Liver (tissue), 9 donors: ENCODE measurements around the gene TSPYL6. TPM values are rescaled to one million over a fixed set of nuclear protein-coding genes. Genes with fewer than 3 reads are reported as not detected.

ENCODE experiments used
- DNase-seq: peaks from one replicate; pipeline ENCODE4 v3.0.0-alpha.2; 2017; ENCODE audit warnings: low spot score
- H3K27ac ChIP-seq, 2 donors: one replicate each; pipeline ENCODE4 v1.7.0; 2013; ENCODE audit warnings: inconsistent platforms in 2 of 2, low read length in 2 of 2, control low read depth in 1 of 2, low read depth in 1 of 2, mild to moderate bottlenecking in 1 of 2
- H3K27me3 ChIP-seq, 4 donors: one replicate each; pipeline versions ENCODE4 v1.6.1 to v1.7.0; 2013; ENCODE audit warnings: low read length in 3 of 4, inconsistent platforms in 1 of 4, mild to moderate bottlenecking in 1 of 4, moderate library complexity in 1 of 4; ENCODE audit not compliant: control insufficient read depth in 4 of 4, insufficient read depth in 4 of 4
- H3K36me3 ChIP-seq, 4 donors: one replicate each; pipeline versions ENCODE4 v1.6.1 to v1.7.0; 2013; ENCODE audit warnings: low read length in 3 of 4, mild to moderate bottlenecking in 3 of 4, low read depth in 1 of 4, moderate library complexity in 1 of 4; ENCODE audit not compliant: control insufficient read depth in 4 of 4, insufficient read depth in 3 of 4
- H3K4me1 ChIP-seq, 4 donors: one replicate each; pipeline versions ENCODE4 v1.6.1 to v1.7.0; 2013; ENCODE audit warnings: low read length in 3 of 4, mild to moderate bottlenecking in 3 of 4, moderate library complexity in 1 of 4; ENCODE audit not compliant: control insufficient read depth in 4 of 4, insufficient read depth in 4 of 4
- H3K4me3 ChIP-seq, 3 donors: one replicate each; pipeline versions ENCODE4 v1.6.1 to v1.7.0; 2013; ENCODE audit warnings: low read length in 3 of 3, control low read depth in 1 of 3, low read depth in 1 of 3, mild to moderate bottlenecking in 1 of 3
- H3K9ac ChIP-seq, 2 donors: one replicate each; pipeline ENCODE4 v1.7.0; 2013; ENCODE audit warnings: low read length in 2 of 2, mild to moderate bottlenecking in 2 of 2, moderate library complexity in 2 of 2, control low read depth in 1 of 2, low read depth in 1 of 2
- H3K9me3 ChIP-seq, 4 donors: one replicate each; pipeline versions ENCODE4 v1.6.1 to v1.7.0; 2013; ENCODE audit warnings: low read length in 3 of 4; ENCODE audit not compliant: control insufficient read depth in 4 of 4
- CTCF ChIP-seq: fragments of 150-350 bp; IDR thresholded peaks from 2 replicates; pipeline ENCODE4 v1.5.1; 2017; ENCODE audit warnings: improper control_type of control experiment, low read depth, low read length; ENCODE audit not compliant: missing input control
- EGR1 ChIP-seq, 2 donors: IDR thresholded peaks; 2 replicates each; pipeline ENCODE4 v1.6.1; 2016 to 2018; ENCODE audit warnings: antibody characterized with exemption in 2 of 2, low read depth in 2 of 2
- FOXA1 ChIP-seq: IDR thresholded peaks from 2 replicates; pipeline ENCODE4 v1.6.1; 2016; ENCODE audit warnings: antibody characterized with exemption
- FOXA2 ChIP-seq: IDR thresholded peaks from 2 replicates; pipeline ENCODE4 v1.6.1; 2016; ENCODE audit warnings: antibody characterized with exemption
- GABPA ChIP-seq, 2 donors: IDR thresholded peaks in 1 of 2; conservative IDR thresholded peaks in 1 of 2; 2 replicates each; pipeline ENCODE4 v1.6.1; 2016; ENCODE audit warnings: antibody characterized with exemption in 2 of 2, mild to moderate bottlenecking in 1 of 2, moderate library complexity in 1 of 2
- HNF4A ChIP-seq, 2 donors: conservative IDR thresholded peaks; 2 replicates each; pipeline ENCODE4 v1.6.1; 2016; ENCODE audit warnings: antibody characterized with exemption in 2 of 2, mild to moderate bottlenecking in 2 of 2
- HNF4G ChIP-seq: IDR thresholded peaks from 2 replicates; pipeline ENCODE4 v1.6.1; 2016; ENCODE audit warnings: antibody characterized with exemption
- JUND ChIP-seq, 2 donors: IDR thresholded peaks; 2 replicates each; pipeline ENCODE4 v1.6.1; 2016; ENCODE audit warnings: antibody characterized with exemption in 2 of 2
- MAX ChIP-seq: IDR thresholded peaks from 2 replicates; pipeline ENCODE4 v1.6.1; 2016; ENCODE audit warnings: antibody characterized with exemption
- NR2F2 ChIP-seq: IDR thresholded peaks from 2 replicates; pipeline ENCODE4 v1.6.1; 2016; ENCODE audit warnings: antibody characterized with exemption
- RAD21 ChIP-seq, 2 donors: IDR thresholded peaks; 2 replicates each; pipeline ENCODE4 v1.6.1; 2016; ENCODE audit warnings: antibody characterized with exemption in 2 of 2, mild to moderate bottlenecking in 2 of 2
- REST ChIP-seq: IDR thresholded peaks from 2 replicates; pipeline ENCODE4 v1.6.1; 2016; ENCODE audit warnings: antibody characterized with exemption, mild to moderate bottlenecking
- RXRA ChIP-seq, 2 donors: IDR thresholded peaks; 2 replicates each; pipeline ENCODE4 v1.6.1; 2017 to 2018; ENCODE audit warnings: antibody characterized with exemption in 2 of 2, mild to moderate bottlenecking in 1 of 2
- SP1 ChIP-seq: IDR thresholded peaks from 2 replicates; pipeline ENCODE4 v1.6.1; 2018; ENCODE audit warnings: antibody characterized with exemption, mild to moderate bottlenecking
- YY1 ChIP-seq: IDR thresholded peaks from 2 replicates; pipeline ENCODE4 v1.6.1; 2016; ENCODE audit warnings: antibody characterized with exemption, mild to moderate bottlenecking
- WGBS: extraction: QIAGEN DNeasy Blood & Tissue Kit; methylation state at CpG from one replicate; pipeline ENCODE4 v1.1.7; 2013; 5-methylcytosine and 5-hydroxymethylcytosine counted together
- polyA plus RNA-seq, 2 donors: library from polyadenylated mRNA; stranded (reverse) in 1 of 2; unstranded in 1 of 2; fragments of 200-250 nt in 1 of 2; fragments of >200 nt in 1 of 2; fragmentation: Nextera tagmentation in 1 of 2; extraction: Ambion mirVana in 1 of 2; gene quantifications; one replicate each; pipeline versions ENCODE4 v1.2.1 to v1.2.3, GENCODE V29; 2013 to 2015
- total RNA-seq, 2 donors: library from RNA; depleted of rRNA; stranded (reverse); fragments of >200 nt; gene quantifications; one replicate each; pipeline ENCODE4 v1.2.3, GENCODE V29; 2014
- donor health status: healthy.
- donor health status: healthy.
- donor health status: healthy.
- donor health status: healthy.
- donor health status: healthy.

The TSPYL6 gene
- total and polyA plus RNA-seq, 4 donors = under 0.01 to 0.04 TPM; not detected in 2

GRCh38 chr2:54274781-54275242, 18.8 kb upstream of the TSPYL6 start:
- no peak overlapping the region for H3K27ac ChIP-seq
- H3K4me1 ChIP-seq = no peaks in the 10 kb centered on the region

GRCh38 chr2:54271843-54272627, 16.0 kb upstream of the TSPYL6 start:
- Histone ChIP-seq H3K27ac (no peak overlapping the region), H3K4me3 (no peak overlapping the region), H3K36me3 (no peaks in the 10 kb centered on the region), H3K9ac (no peak overlapping the region), H3K4me1 (no peaks in the 10 kb centered on the region), H3K27me3 (no peaks in the 10 kb centered on the region), H3K9me3 (no peaks in the 10 kb centered on the region)
- no peak for DNase-seq
- WGBS = 95% methylated on average over 6 of the region's 6 CpGs
- no peak for TF ChIP-seq RAD21 (IDR thresholded peaks at IDR 0.05)

More at GRCh38 chr2:54274781-54275242, 18.8 kb upstream of the TSPYL6 start:
- DNase-seq = no peak
- Histone ChIP-seq H3K9me3 (no peaks in the 10 kb centered on the region), H3K36me3 (no peaks in the 10 kb centered on the region), H3K4me3 (no peak overlapping the region), H3K9ac (no peak overlapping the region), H3K27me3 (no peaks in the 10 kb centered on the region)
- 68% methylated on average over 1 of the region's 1 CpG for WGBS
- TF ChIP-seq JUND (IDR thresholded peaks at IDR 0.05) (no peak), HNF4G (no peak), RXRA (IDR thresholded peaks at IDR 0.05) (no peak), RAD21 (IDR thresholded peaks at IDR 0.05) (no peak), SP1 (no peak), FOXA1 (no peak), HNF4A (conservative IDR thresholded peaks at IDR 0.05) (no peak)

- no peak for DNase-seq
- Histone ChIP-seq H3K9ac (no peak overlapping the region), H3K4me3 (no peak overlapping the region), H3K27ac (no peak overlapping the region), H3K9me3 (no peaks in the 10 kb centered on the region), H3K4me1 (no peaks in the 10 kb centered on the region), H3K36me3 (no peaks in the 10 kb centered on the region), H3K27me3 (no peaks in the 10 kb centered on the region)
- WGBS = 96% methylated on average over 4 of the region's 4 CpGs
- TF ChIP-seq GABPA (IDR thresholded peaks at IDR 0.05 in 1 of 2, conservative IDR thresholded peaks at IDR 0.05 in 1 of 2) (no peak), RXRA (IDR thresholded peaks at IDR 0.05) (no peak), FOXA1 (no peak), HNF4G (no peak), NR2F2 (no peak), RAD21 (IDR thresholded peaks at IDR 0.05) (no peak), JUND (IDR thresholded peaks at IDR 0.05) (no peak)
Measured at GRCh38 chr2:54271189-54271588, 15.2 kb upstream of the TSPYL6 start.

GRCh38 chr2:54267577-54267976, 11.5 kb upstream of the TSPYL6 start:
- WGBS = 90% methylated on average over 1 of the region's 1 CpG

More at GRCh38 chr2:54267577-54267976, 11.5 kb upstream of the TSPYL6 start:
- H3K36me3 ChIP-seq = no peaks in the 10 kb centered on the region
- H3K9me3 ChIP-seq = no peaks in the 10 kb centered on the region
- TF ChIP-seq RXRA (IDR thresholded peaks at IDR 0.05) (no peak), MAX (no peak), FOXA2 (no peak), CTCF (no peak), YY1 (no peak), NR2F2 (no peak), EGR1 (IDR thresholded peaks at IDR 0.05; ENCODE audit: low read depth in 2 of 2) (no peak), JUND (IDR thresholded peaks at IDR 0.05) (no peak), GABPA (IDR thresholded peaks at IDR 0.05 in 1 of 2, conservative IDR thresholded peaks at IDR 0.05 in 1 of 2) (no peak), HNF4A (conservative IDR thresholded peaks at IDR 0.05) (no peak), REST (no peak), HNF4G (no peak)
- no peak overlapping the region for H3K27ac ChIP-seq
- no peak overlapping the region for H3K4me3 ChIP-seq
- H3K27me3 ChIP-seq = no peaks in the 10 kb centered on the region
- no peak overlapping the region for H3K9ac ChIP-seq
- DNase-seq = no peak
- no peaks in the 10 kb centered on the region for H3K4me1 ChIP-seq
